GM12865 (cell line): ENCODE data around the gene WDFY4.

Source experiments
- DNase-seq: peaks from one replicate; pipeline ENCODE4 v3.0.0; 2010; ENCODE audit warnings: low read depth
- H3K4me3 ChIP-seq: 2 replicates; pipeline ENCODE4 v1.5.1; 2011; ENCODE audit warnings: mild to moderate bottlenecking, low read depth, low read length, control low read depth
- CTCF ChIP-seq: IDR thresholded peaks from 2 replicates; pipeline ENCODE4 v1.5.1; 2011; ENCODE audit warnings: low read length, control low read depth, low read depth, inconsistent platforms; ENCODE audit not compliant: insufficient read depth; ENCODE audit errors: missing control alignments

Gene WDFY4

GRCh38 chr10:48813825-48814224 is 129.2 kb downstream of the WDFY4 start:
- no peak overlapping the region for H3K4me3 ChIP-seq
- no peak for TF ChIP-seq CTCF
- DNase-seq, result no peak

- no peak for TF ChIP-seq CTCF
- no peak for DNase-seq
- H3K4me3 ChIP-seq, result no peak overlapping the region
Observed at GRCh38 chr10:48814933-48815332, 130.3 kb downstream of the WDFY4 start.

- H3K4me3 ChIP-seq, result no peak overlapping the region
- no peak for TF ChIP-seq CTCF
- DNase-seq, result no peak
Observed at GRCh38 chr10:48817141-48817540, 132.5 kb downstream of the WDFY4 start.

GRCh38 chr10:48818081-48818480 is 133.4 kb downstream of the WDFY4 start:
- DNase-seq, result no peak
- TF ChIP-seq CTCF, result no peak
- H3K4me3 ChIP-seq, result no peak overlapping the region

GRCh38 chr10:48818861-48819520 is 134.3 kb downstream of the WDFY4 start:
- no peak for TF ChIP-seq CTCF
- DNase-seq, result no peak
- H3K4me3 ChIP-seq, result no peak overlapping the region

- no peak for TF ChIP-seq CTCF
- DNase-seq, result no peak
- H3K4me3 ChIP-seq, result no peak overlapping the region
Observed at GRCh38 chr10:48819783-48820182, 135.1 kb downstream of the WDFY4 start.

GRCh38 chr10:48820231-48820630 is 135.6 kb downstream of the WDFY4 start:
- TF ChIP-seq CTCF, result no peak
- DNase-seq, result no peak
- no peak overlapping the region for H3K4me3 ChIP-seq
